ENCODE results near the gene RBM44.
A peak's percentile ranks its signal among the peaks of the same experiment; 100 is the strongest.

RBM44 gene

GRCh38 chr2:237885111-237885930 is 86.7 kb downstream of the RBM44 start:
- H3K27me3 ChIP-seq (ENCODE audit: control insufficient read depth in 3 of 3, insufficient read depth in 3 of 3, low read depth in 1 of 3, low read length in 3 of 3): no peaks in the 10 kb centered on the region
- H3K4me3 ChIP-seq (ENCODE audit: low read length in 2 of 2): no peak overlapping the region
- H3K18ac ChIP-seq (ENCODE audit: low read length): peak overlapping the region; percentile 89
- H2AK5ac ChIP-seq (ENCODE audit: low read depth, low read length): peak overlapping the region; percentile 57
- H3K27ac ChIP-seq (replicated peaks; ENCODE audit: low read length): no peak overlapping the region
- no peaks in the 10 kb centered on the region for H3K79me1 ChIP-seq (ENCODE audit: low read depth, low read length)
- no peak overlapping the region for H4K91ac ChIP-seq (ENCODE audit: low read depth, low read length, poor library complexity)
- peak overlapping the region; percentile 86 for H2BK15ac ChIP-seq (ENCODE audit: low read length)
- H3K23ac ChIP-seq (ENCODE audit: low read depth, low read length, poor library complexity): no peak overlapping the region
- no peaks in the 10 kb centered on the region for H3K9me3 ChIP-seq (replicated peaks in 1 of 2; ENCODE audit: control insufficient read depth in 2 of 2, insufficient read depth in 1 of 2, low read depth in 1 of 2, low read length in 2 of 2)
- no peak overlapping the region for H3K4me2 ChIP-seq (ENCODE audit: insufficient read depth, low read length, poor library complexity, severe bottlenecking)
- H2AFZ ChIP-seq (ENCODE audit: low read length): peak overlapping the region; percentile 35
- H2BK12ac ChIP-seq (ENCODE audit: low read length): peak overlapping the region; percentile 81
- no peak overlapping the region for H2BK120ac ChIP-seq (ENCODE audit: low read depth, low read length)
- no peak overlapping the region for H2BK5ac ChIP-seq (ENCODE audit: low read length)
- H3K4me1 ChIP-seq (ENCODE audit: control insufficient read depth in 2 of 2, insufficient read depth in 1 of 2, low read depth in 1 of 2, low read length in 2 of 2): peaks cover 0 to 3% of the 10 kb centered on the region in 2 donors
- H3K9ac ChIP-seq (ENCODE audit: low read depth, low read length, poor library complexity): peak overlapping the region; percentile 50
- no CpG with 5 or more reads among the region's 27 CpGs for WGBS, 2 donors (ENCODE audit: extremely low coverage in 2 of 2, insufficient read length in 2 of 2, insufficient replicate concordance in 1 of 2)
- no peaks in the 10 kb centered on the region for H3K36me3 ChIP-seq (replicated peaks in 1 of 2; ENCODE audit: control insufficient read depth in 2 of 2, insufficient read depth in 2 of 2, low read length in 2 of 2)
- no peak for DNase-seq (ENCODE audit: low spot score)
- H4K8ac ChIP-seq (ENCODE audit: low read depth, low read length): no peak overlapping the region
- H3K4ac ChIP-seq (ENCODE audit: low read length): no peak overlapping the region
- H3K14ac ChIP-seq (ENCODE audit: low read length): peak overlapping the region; percentile 43

- WGBS, 2 donors (ENCODE audit: extremely low coverage in 2 of 2, insufficient read length in 2 of 2, insufficient replicate concordance in 1 of 2): no CpG with 5 or more reads among the region's 26 CpGs
- H3K23ac ChIP-seq (ENCODE audit: low read depth, low read length, poor library complexity): no peak overlapping the region
- peak overlapping the region; percentile 22 for H2BK120ac ChIP-seq (ENCODE audit: low read depth, low read length)
- H3K9ac ChIP-seq (ENCODE audit: low read depth, low read length, poor library complexity): peak overlapping the region; percentile 50
- no peaks in the 10 kb centered on the region for H3K9me3 ChIP-seq (replicated peaks in 1 of 2; ENCODE audit: control insufficient read depth in 2 of 2, insufficient read depth in 1 of 2, low read depth in 1 of 2, low read length in 2 of 2)
- H3K4me2 ChIP-seq (ENCODE audit: insufficient read depth, low read length, poor library complexity, severe bottlenecking): no peak overlapping the region
- no peak overlapping the region for H2BK5ac ChIP-seq (ENCODE audit: low read length)
- no peak overlapping the region for H2AK5ac ChIP-seq (ENCODE audit: low read depth, low read length)
- H2AFZ ChIP-seq (ENCODE audit: low read length): peak overlapping the region; percentile 17
- H3K4ac ChIP-seq (ENCODE audit: low read length): no peak overlapping the region
- no peaks in the 10 kb centered on the region for H3K27me3 ChIP-seq (ENCODE audit: control insufficient read depth in 3 of 3, insufficient read depth in 3 of 3, low read depth in 1 of 3, low read length in 3 of 3)
- peaks cover 0 to 3% of the 10 kb centered on the region in 2 donors for H3K4me1 ChIP-seq (ENCODE audit: control insufficient read depth in 2 of 2, insufficient read depth in 1 of 2, low read depth in 1 of 2, low read length in 2 of 2)
- peak overlapping the region; percentile 82 for H3K18ac ChIP-seq (ENCODE audit: low read length)
- no peak overlapping the region for H3K14ac ChIP-seq (ENCODE audit: low read length)
- peak overlapping the region; percentile 67 for H2BK15ac ChIP-seq (ENCODE audit: low read length)
- H3K27ac ChIP-seq (replicated peaks; ENCODE audit: low read length): no peak overlapping the region
- no peak overlapping the region for H4K91ac ChIP-seq (ENCODE audit: low read depth, low read length, poor library complexity)
- no peaks in the 10 kb centered on the region for H3K36me3 ChIP-seq (replicated peaks in 1 of 2; ENCODE audit: control insufficient read depth in 2 of 2, insufficient read depth in 2 of 2, low read length in 2 of 2)
- no peaks in the 10 kb centered on the region for H3K79me1 ChIP-seq (ENCODE audit: low read depth, low read length)
- no peak overlapping the region for H2BK12ac ChIP-seq (ENCODE audit: low read length)
- H3K4me3 ChIP-seq (ENCODE audit: low read length in 2 of 2): no peak overlapping the region
- H4K8ac ChIP-seq (ENCODE audit: low read depth, low read length): no peak overlapping the region
- DNase-seq (ENCODE audit: low spot score): no peak
These were observed 87.5 kb downstream of the RBM44 start for GRCh38 chr2:237885931-237886684.

GRCh38 chr2:237886685-237887481 is 88.3 kb downstream of the RBM44 start:
- no CpG with 5 or more reads among the region's 23 CpGs for WGBS, 2 donors (ENCODE audit: extremely low coverage in 2 of 2, insufficient read length in 2 of 2, insufficient replicate concordance in 1 of 2)
- no peak overlapping the region for H2BK120ac ChIP-seq (ENCODE audit: low read depth, low read length)
- no peak overlapping the region for H3K4me2 ChIP-seq (ENCODE audit: insufficient read depth, low read length, poor library complexity, severe bottlenecking)
- no peak overlapping the region for H3K9ac ChIP-seq (ENCODE audit: low read depth, low read length, poor library complexity)
- no peak overlapping the region for H4K91ac ChIP-seq (ENCODE audit: low read depth, low read length, poor library complexity)
- H4K8ac ChIP-seq (ENCODE audit: low read depth, low read length): no peak overlapping the region
- no peak overlapping the region for H3K4me3 ChIP-seq (ENCODE audit: low read length in 2 of 2)
- no peak overlapping the region for H3K27ac ChIP-seq (replicated peaks; ENCODE audit: low read length)
- H3K79me1 ChIP-seq (ENCODE audit: low read depth, low read length): no peaks in the 10 kb centered on the region
- H2AK5ac ChIP-seq (ENCODE audit: low read depth, low read length): no peak overlapping the region
- no peak overlapping the region for H3K14ac ChIP-seq (ENCODE audit: low read length)
- H3K4me1 ChIP-seq (ENCODE audit: control insufficient read depth in 2 of 2, insufficient read depth in 1 of 2, low read depth in 1 of 2, low read length in 2 of 2): peaks cover 0 to 3% of the 10 kb centered on the region in 2 donors
- no peaks in the 10 kb centered on the region for H3K27me3 ChIP-seq (ENCODE audit: control insufficient read depth in 3 of 3, insufficient read depth in 3 of 3, low read depth in 1 of 3, low read length in 3 of 3)
- H3K36me3 ChIP-seq (replicated peaks in 1 of 2; ENCODE audit: control insufficient read depth in 2 of 2, insufficient read depth in 2 of 2, low read length in 2 of 2): no peaks in the 10 kb centered on the region
- H3K9me3 ChIP-seq (replicated peaks in 1 of 2; ENCODE audit: control insufficient read depth in 2 of 2, insufficient read depth in 1 of 2, low read depth in 1 of 2, low read length in 2 of 2): no peaks in the 10 kb centered on the region
- no peak overlapping the region for H3K4ac ChIP-seq (ENCODE audit: low read length)
- no peak overlapping the region for H3K23ac ChIP-seq (ENCODE audit: low read depth, low read length, poor library complexity)
- H2BK12ac ChIP-seq (ENCODE audit: low read length): no peak overlapping the region
- no peak overlapping the region for H3K18ac ChIP-seq (ENCODE audit: low read length)
- H2BK5ac ChIP-seq (ENCODE audit: low read length): no peak overlapping the region
- H2AFZ ChIP-seq (ENCODE audit: low read length): no peak overlapping the region
- H2BK15ac ChIP-seq (ENCODE audit: low read length): no peak overlapping the region
- no peak for DNase-seq (ENCODE audit: low spot score)
